VCaP (cell line): ENCODE results near the gene CACNB2.
"Not testable (repeated sequence)": the region's sequence is repeated elsewhere in the genome, so short reads cannot be mapped to it uniquely, and the experiment has no call there.

Experiments
- H3K27ac ChIP-seq: fragments of 450-650 bp; 2 replicates; pipeline ENCODE4 v1.5.1; 2017
- CTCF ChIP-seq: fragments of 450-650 bp; conservative IDR thresholded peaks from 2 replicates; pipeline ENCODE4 v1.5.1; 2017; ENCODE audit warnings: mild to moderate bottlenecking, moderate library complexity

Gene CACNB2

GRCh38 chr10:18566177-18566576 is 426.0 kb downstream of the CACNB2 start:
- TF ChIP-seq CTCF = no peak
- H3K27ac ChIP-seq = no peak overlapping the region

GRCh38 chr10:18567343-18567856 is 427.2 kb downstream of the CACNB2 start:
- no peak overlapping the region for H3K27ac ChIP-seq
- TF ChIP-seq CTCF = no peak

- H3K27ac ChIP-seq = not testable (repeated sequence)
These were observed 430.2 kb downstream of the CACNB2 start for GRCh38 chr10:18570386-18570785.

GRCh38 chr10:18571076-18571475 is 430.9 kb downstream of the CACNB2 start:
- no peak overlapping the region for H3K27ac ChIP-seq
- TF ChIP-seq CTCF = no peak

GRCh38 chr10:18571780-18572179 is 431.6 kb downstream of the CACNB2 start:
- H3K27ac ChIP-seq = no peak overlapping the region

GRCh38 chr10:18572959-18573561 is 432.8 kb downstream of the CACNB2 start:
- no peak overlapping the region for H3K27ac ChIP-seq
- TF ChIP-seq CTCF = no peak

More at GRCh38 chr10:18571780-18572179, 431.6 kb downstream of the CACNB2 start:
- TF ChIP-seq CTCF = no peak

- no peak for TF ChIP-seq CTCF
- H3K27ac ChIP-seq = no peak overlapping the region
These were observed 436.4 kb downstream of the CACNB2 start for GRCh38 chr10:18576586-18576985.

- H3K27ac ChIP-seq = no peak overlapping the region
- TF ChIP-seq CTCF = no peak
These were observed 437.8 kb downstream of the CACNB2 start for GRCh38 chr10:18577823-18578685.
